NCI-H1092 (cell line): ENCODE data around the gene FOSB.
"Not testable (repeated sequence)": the region's sequence is repeated elsewhere in the genome, so short reads cannot be mapped to it uniquely, and the experiment has no call there.

Source experiments
- DNase-seq: peaks from one replicate; lab custom pipeline; 2025; lab: John Stamatoyannopoulos, UW

The FOSB gene

DNA sequence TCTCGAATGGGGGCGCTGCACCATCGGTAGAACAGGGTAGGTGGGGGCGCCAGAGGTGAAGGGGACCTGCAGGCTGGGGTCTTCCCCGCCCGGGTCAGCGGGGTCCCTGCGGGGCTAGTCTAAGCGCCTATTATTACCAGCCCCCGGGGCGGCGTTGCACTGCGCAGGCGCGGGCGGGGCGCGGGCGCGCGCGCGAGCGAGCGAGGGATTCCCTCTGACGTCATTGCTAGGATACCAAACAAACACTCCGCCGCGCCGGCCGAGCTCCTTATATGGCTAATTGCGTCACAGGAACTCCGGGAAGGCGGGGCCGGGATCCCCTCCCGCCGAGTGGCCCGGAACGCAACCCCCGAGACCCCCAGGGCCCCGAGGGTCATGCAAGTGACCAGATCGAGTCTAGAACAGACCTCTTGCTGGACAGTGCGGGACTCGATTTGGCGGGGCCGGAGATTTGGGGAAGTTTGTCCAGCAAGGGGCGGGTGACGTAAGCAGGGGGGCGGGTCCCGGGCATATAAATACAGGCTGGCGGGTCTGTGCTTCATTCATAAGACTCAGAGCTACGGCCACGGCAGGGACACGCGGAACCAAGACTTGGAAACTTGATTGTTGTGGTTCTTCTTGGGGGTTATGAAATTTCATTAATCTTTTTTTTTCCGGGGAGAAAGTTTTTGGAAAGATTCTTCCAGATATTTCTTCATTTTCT lies at the start of gene FOSB:
Gene FOSB (plus strand): TSS at position 541 of the 703 bp plus-strand sequence. CDS start 591 bp downstream, outside the sequence.
- peak; percentile 85 for DNase-seq

DNA sequence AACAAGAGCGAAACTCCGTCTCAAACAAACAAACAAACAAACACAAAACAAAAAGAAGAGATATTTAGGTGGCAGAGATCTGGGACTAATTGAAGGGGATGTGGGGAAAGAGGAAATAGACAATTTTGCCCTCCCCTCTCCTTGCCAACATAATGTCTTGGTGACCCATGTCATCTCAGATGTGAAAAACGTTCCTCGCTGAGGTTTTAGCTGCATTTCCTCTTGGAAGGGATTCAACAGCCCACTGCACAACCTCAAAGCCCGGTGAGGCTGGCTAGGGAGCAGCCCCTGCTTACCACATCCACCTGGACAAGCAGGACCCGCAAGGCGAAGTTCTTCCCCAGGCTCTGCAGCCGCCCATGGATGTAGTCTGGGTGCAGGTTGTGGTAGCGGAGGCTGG lies 49.0 kb upstream of the FOSB start:
- DNase-seq = no peak

DNA sequence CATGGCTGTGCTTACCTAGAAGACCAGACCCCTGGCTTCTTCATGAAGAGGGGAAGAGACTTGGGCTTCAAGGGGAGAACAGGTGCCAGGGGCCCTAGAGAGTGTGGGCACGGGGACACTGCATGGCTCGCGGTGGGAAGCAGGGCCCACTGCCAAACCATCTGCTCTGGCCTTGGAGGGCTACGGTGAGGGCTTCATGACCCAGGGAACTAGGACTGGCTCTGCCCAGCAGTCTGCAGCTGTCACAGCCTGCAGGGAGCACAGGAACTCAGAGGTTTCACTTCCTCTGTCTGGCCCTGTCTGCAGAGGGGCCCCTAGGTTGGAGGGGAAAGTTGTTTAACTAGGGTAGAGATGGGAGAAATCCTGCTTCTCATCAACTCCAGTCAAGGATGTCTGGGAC lies 48.4 kb upstream of the FOSB start:
- no peak for DNase-seq

DNA sequence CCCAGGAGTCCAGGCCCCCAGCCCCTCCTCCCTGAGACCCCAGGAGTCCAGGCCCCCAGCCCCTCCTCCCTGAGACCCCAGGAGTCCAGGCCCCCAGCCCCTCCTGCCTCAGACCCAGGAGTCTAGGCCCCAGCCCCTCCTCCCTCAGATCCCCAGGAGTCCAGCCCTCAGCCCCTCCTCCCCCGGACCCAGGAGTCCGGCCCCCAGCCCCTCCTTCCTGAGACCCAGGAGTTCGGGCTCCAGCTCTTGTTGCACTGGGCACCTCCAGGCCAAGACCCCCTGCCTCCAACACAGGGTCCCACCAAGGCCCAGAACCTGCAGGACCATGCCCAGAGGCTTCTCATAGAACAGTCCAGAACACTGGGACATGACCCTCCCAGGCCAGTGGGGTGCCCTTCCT lies 47.9 kb upstream of the FOSB start:
- no peak for DNase-seq

DNA sequence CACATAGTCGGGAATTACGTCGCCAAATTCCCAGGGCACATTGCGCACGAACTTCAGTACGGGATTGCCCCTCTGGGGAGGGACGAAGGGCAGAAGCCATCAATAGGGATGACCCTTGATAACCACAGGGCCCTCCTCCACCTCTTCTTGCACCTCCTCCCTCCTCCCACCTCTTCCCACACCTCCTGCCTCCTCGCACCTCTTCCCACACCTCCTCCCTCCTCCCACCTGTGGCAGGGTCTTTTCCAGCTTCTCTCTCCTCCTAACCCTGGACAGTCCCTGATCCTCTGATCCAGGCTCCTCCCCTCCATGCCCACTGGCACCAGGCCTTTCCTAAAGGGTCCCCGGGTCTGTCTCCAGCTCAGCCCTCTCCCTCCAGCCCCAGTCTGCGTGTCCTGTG lies 47.4 kb upstream of the FOSB start:
- DNase-seq = no peak

DNA sequence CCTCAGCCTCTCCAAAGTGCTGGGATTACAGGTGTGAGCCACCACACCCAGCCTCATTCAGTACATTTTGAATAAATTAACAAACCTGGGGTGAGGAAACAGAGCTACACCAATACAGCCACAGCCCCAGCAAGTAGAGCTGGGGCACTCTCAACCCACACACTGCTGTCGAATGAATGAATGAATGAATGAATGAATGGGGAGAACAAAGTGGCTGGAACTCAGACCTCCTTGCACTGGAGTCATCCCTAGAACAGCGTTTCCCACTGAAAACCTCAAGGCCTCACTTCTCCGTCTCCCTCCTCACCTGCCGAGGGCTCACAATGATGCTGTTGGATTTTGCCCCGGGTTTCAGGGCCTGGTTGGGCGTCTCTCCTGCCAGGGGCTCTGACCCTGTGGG lies 46.9 kb upstream of the FOSB start:
- DNase-seq = no peak

DNA sequence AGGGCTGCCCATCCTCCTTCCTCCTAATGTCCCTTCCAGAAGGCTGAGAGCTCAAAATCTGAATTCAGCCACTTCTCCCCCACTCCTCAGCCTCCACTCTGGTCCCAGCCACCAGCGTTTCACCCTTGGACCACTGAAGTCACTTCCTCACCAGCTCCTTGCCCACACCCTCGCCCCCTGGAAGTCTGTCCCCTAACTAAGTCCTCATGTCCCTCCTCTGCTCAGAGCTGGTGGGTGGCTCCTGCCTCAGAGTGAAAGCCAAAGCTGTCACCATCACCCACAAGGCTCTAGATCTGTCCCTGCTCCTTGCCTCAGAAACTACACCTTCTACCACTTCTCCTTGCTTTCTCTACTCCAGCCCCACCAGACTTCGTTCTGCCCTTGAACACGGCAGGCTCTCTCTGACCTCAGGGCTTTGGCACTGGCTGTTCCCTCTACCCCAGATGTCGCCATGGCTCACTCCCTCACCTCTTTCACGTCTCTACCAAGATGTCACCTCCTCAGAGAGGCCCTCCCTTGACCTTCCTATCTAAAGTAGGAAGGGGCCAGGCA lies 45.8 kb upstream of the FOSB start:
- no peak for DNase-seq

DNA sequence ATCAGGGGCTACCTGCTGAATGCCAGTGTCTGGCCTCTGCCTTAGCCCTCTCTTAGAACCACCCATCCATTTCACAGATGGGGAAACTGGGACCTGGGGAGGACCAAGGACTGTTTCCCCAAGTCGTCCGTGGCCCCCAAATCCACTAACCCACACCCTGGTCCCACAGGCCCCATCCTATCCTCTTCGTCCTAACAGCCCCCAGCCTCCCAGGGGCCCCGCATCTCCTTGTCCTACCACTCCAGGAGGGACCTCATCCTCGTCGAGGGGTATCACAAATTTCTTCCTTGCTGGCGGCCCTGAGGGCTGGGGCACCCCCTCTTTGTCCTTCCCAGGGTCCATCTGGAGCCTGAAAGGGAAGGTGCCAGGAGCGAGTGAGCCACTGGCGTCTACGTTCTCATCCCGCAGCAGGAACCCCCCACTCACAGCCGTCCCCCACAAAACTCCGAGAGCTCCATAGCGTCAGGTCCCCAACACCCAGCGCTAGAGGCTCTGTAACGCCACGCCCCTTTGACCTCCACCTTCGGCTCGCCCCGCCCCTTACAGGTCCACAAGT lies 44.7 kb upstream of the FOSB start:
- DNase-seq = no peak

DNA sequence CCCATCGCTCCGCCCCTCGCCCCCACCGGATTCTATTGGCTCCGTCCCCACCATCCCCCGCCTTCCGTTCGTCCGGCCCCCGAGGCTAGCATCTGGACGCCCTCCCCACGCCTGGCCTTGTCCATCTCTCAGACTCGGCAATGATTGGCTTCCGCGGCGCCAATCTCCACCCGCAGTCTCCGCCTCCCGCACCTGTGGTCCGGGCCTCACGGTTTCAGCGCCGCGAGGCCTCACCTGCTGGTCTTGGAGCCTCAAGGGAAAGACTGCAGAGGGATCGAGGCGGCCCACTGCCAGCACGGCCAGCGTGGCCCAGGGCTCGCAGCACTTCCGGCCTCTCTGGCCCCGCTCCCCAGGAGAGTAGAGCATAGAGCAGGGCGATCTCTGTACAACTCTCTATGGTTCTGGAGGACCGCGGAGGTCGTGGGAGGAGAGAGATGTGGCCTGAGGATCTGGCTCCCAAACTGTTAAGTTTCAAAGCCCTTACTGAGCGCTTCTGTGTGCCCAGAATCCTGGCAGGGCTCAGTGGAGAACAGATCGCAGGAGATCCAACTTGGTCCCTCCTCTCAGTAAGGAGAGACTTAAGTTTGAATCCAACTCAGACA lies 44.1 kb upstream of the FOSB start, which contains the start of gene ERCC1:
Gene ERCC1 (minus strand): TSS at position 329 of the 602 bp plus-strand sequence. CDS start 543 bp downstream, outside the sequence.
- DNase-seq = peak; percentile 93

DNA sequence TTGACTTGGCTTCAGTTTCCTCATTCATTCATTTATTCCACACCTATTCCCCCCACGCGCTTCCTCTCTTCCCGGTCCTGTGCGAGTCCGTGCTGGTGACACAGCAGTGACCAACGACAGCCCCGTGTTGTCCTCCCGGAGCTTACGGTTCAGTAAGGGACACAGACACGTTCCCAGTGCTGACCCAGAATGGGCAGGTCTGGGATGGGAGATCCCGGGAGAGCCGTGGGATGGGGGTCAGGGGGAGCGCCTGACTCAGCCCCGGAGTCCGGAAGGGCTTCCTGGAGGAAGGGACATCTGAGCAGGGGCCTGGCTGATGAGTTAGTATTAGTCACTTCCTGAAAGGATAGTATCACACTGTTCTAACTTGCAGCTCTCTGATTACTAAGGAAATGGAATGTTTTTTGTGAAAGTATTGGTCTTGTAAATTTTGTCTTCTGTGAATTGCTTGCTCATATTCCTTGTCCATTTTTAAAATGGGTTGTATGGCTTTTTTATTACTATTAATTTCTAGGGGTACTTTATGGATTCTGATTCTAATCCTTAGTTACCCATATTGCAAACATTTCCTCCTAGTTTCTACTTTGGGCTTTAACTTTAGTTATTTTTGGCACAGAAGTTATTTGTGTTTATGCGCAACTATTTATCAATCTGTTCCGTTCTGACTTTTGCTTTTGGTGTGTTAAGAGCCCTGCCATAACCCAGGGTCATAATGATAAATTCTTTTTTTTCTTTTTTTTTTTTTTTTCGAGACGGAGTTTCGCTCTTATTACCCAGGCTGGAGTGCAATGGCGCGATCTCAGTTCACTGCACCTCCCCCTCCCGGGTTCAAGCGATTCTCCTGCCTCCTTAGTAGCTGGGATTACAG lies 43.4 kb upstream of the FOSB start:
- no peak for DNase-seq

DNA sequence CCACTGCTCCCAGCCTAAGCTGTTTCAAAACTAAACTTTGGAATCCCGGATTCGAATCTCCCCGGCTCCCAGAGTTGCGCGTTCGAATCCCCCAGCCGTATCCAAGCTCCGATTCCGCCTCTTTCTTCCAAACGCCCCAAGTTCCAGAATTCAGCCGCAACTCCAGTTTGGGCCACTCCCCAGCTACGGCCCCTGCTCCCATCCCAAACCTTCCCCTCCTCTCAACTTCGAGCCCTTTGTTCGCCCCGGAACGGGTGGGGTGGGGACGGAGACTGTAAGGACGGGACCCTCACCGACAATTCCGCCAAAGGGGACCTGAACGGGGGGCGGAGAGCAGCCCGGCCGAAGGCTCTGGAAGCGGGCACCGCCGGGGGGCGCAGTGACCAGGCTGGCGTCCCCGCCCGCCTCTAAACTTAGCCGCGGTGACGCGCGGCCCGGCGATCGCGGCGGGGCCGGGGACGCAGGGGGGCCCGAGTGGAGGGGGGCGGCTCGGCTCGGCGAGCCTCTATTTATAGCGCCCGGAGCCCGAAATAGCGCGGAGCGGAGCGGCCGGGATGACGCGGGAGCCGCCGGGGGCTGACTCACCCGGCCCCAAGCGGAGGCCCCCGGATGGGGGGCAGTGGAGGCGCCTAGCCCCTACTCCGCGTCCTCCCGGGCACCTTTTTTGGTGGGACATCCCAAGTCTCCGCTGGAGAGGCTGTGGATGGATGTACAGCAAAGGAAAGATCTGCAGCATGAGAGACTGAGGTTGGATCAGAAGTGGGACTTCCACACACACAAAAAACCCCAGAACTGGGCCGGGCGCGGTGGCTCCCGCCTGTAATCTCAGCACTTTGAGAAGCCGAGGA lies 39.2 kb upstream of the FOSB start:
- DNase-seq = no peak

DNA sequence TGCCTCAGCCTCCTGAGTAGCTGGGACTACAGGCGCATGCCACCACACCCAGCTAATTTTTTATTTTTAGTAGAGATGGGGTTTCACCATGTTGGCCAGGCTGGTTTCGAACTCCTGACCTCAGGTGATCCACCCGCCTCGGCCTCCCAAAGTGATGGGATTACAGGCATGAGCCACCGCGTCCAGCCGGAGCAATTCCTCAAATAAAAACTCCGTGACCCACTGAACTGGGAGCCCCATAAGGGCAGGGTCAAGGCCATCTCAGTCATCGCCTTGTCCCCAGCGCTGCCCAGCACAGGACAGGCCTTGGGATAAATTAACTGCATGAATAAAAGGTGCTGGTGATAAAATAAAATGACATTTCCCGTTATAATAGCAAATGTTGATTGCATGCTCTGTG lies 37.9 kb upstream of the FOSB start:
- DNase-seq = not testable (repeated sequence)

DNA sequence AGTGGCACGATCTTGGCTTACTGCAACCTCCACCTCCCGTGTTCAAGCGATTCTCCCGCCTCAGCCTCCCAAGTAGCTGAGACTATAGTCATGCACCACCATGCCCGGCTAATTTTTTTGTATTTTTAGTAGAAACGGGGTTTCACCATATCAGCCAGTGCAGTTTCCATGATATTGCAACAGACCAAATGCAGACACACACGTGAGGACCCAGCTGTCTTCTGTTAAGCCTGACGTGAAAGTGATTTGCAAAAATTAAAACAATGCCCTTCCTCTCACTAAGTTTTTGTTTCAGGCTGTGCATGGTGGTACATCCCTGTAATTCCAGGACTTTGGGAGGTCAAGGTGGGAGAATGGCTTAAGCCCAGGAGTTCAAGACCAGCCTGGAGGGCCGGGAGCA lies 36.8 kb upstream of the FOSB start:
- not testable (repeated sequence) for DNase-seq

DNA sequence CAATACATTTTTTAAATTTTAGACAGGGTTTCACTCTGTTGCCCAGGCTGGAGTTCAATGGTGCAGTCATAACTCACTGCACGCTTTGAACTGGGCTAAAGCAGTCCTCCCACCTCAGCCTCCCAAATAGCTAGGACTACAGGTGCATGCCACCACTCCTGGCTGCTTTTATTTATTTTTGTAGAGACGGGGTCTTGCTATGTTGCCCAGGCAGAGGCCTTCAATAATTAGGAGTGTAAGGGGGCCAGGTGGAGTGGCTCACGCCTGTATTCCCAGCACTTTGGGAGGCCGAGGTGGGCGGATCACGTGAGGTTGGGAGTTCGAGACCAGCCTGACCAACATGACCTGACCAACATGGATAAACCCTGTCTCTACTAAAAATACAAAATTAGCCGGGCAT lies 35.3 kb upstream of the FOSB start:
- not testable (repeated sequence) for DNase-seq

DNA sequence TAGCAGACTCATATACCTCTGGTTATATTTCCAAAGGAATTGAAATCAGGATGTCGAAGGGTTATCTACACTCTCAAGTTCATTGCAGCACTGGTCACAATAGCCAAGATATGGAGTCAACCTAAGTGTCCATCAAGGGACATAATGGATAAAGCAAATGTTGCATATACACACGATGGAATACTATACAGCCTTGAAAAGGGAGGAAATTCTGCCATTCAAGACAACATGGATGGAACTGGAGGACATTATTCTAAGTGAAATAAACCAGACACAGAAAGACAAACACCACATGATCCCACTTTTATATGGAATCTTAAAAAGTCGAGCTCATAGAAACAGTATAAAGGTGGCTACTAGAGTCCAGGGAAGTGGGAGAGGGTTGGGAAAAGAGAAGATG lies 30.5 kb upstream of the FOSB start:
- DNase-seq = no peak

DNA sequence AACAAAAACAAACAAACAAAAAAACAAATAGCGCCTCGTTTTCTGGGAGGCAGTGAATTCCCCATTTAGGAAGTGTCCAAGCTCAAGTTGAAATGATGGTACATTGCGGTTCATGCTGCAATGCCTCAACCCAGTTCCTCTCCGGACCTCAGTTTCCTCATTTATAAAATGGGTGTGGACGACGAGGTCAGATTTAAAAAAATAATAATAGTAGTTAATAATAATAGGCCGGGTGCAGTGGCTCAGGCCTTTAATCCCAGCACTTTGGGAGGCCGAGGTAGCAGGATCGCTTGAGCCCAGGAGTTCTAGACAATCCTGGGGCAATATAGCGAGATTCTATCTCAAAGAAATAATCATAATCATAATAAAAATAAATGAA lies 28.6 kb upstream of the FOSB start:
- no peak for DNase-seq

DNA sequence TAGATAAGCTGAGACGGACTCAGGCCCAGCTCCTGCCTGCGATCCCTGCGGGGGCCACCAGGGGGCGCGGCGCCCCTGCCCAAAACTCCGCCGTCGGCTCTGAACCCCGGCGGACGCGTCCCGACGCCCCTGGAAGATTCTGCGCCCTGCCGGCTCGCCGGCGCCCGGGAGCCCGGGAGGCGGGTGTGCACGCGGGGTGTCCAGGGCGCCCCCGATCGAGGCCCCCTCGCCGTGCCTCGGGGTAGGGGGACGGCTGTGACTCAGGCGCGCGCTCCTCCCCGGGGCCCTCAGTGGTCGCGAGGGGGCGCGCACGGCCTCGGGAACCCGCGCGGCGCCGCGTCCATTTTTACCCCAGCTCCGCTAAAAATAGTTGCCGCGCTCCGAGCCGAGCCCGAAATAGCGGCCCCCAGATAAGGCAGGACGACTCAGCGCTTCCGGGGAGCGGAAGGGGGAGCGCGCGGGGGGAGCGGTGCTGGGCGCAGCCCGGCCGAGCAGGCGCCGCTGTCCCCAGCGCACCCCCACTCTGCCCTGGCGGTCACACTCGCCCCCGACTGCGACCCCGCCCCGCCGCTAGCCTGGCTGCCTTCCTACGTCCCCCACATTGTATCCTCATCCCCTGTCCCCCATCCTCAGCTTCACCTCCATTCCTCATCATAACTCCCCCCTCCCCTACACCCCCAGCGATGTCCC lies 28.1 kb upstream of the FOSB start:
- no peak for DNase-seq

DNA sequence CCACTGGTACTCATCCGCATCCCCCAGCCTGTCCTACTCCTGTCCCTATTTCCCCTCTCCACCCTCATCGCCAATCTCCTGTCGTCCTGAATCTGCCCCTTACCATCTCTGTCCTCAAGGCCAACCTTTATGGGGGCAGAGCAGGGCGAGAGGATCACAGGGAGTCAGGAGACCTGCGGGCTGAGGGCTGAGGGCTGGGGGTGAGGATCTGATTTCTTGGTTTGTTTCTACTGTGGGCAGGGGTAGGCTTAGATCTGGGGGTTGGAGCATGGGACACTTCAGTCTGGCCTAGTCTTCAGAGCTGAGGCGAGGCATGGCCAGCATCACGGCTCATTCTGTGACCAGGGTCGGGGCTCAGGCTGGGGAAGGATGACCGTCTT lies 27.5 kb upstream of the FOSB start:
- no peak for DNase-seq

DNA sequence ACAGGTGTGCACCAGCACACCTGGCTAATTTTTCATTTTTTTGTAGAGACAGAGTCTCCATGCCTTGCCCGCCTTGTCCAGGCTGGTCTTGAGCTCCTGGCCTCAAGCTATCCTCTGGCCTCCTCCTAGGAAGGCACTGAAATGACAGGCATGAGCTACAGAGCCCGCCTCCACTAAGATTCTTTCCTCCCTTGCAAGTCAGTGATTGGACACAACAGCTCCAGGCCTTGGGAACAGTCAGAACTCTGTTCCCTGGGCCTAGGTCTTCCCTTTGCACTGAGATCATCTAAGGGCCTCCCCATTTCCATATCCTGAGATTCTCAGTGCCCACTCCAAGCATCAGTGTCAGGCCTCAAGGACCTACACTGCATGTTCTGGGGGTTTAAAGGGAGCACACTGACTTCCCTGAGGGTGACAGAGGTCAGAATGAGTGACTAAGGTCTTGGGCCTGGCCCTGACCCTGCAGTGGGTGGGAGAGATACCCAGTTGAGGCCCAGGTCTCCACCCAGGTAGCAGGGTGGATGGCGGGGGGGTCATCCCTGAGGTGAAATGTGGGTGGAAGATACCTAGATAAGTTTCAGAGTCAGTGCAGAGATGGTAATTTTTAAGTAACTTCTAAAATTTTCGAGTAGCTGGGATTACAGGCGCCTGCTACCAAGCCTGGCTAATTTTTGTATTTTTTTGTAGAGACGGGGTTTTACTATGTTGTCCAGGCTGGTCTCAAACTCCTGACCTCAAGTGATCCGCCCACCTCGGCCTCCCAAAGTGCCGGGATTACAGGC lies 26.7 kb upstream of the FOSB start:
- no peak for DNase-seq

DNA sequence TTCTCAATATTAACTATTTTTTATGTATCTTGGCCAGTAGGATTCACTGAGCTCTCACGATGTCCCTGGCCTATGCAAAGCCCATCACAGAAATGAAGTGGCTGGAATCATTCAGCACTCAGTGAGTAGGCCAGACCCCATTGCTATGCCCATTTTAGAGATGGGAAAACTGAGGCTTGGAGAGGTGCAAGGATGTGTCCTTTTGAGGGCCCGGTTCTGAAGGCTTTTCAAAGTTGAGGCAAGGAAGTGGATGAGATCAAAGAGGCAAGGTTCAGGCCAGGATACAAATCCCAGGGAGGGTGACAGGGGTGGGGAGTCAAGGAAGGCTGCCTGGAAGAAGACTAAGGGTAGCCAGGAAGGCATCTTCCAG lies 25.4 kb upstream of the FOSB start:
- DNase-seq = no peak
